Measurements from ENCODE around the gene ATAT1.

Gene ATAT1

GRCh38 chr6:30679765-30680535 is 53.3 kb downstream of the ATAT1 start:
- H3K4me3 ChIP-seq (ENCODE audit: low read length), result no peak overlapping the region
- no peak for DNase-seq (ENCODE audit: low read depth)
- no peak for TF ChIP-seq CTCF (conservative IDR thresholded peaks at IDR 0.05; ENCODE audit: low read depth, low read length)

GRCh38 chr6:30681766-30682142 is 55.1 kb downstream of the ATAT1 start:
- DNase-seq (ENCODE audit: low read depth), result no peak
- no peak for TF ChIP-seq CTCF (conservative IDR thresholded peaks at IDR 0.05; ENCODE audit: low read depth, low read length)
- peak overlapping the region; percentile 51 for H3K4me3 ChIP-seq (ENCODE audit: low read length)

- H3K4me3 ChIP-seq (ENCODE audit: low read length), result peak overlapping the region; percentile 51
- no peak for DNase-seq (ENCODE audit: low read depth)
- TF ChIP-seq CTCF (conservative IDR thresholded peaks at IDR 0.05; ENCODE audit: low read depth, low read length), result no peak
Observed at GRCh38 chr6:30682143-30683117, 55.8 kb downstream of the ATAT1 start.

- H3K4me3 ChIP-seq (ENCODE audit: low read length), result peak overlapping the region; percentile 51
- TF ChIP-seq CTCF (conservative IDR thresholded peaks at IDR 0.05; ENCODE audit: low read depth, low read length), result no peak
- DNase-seq (ENCODE audit: low read depth), result no peak
Observed at GRCh38 chr6:30683183-30683979, 56.7 kb downstream of the ATAT1 start.

GRCh38 chr6:30683980-30684338 is 57.3 kb downstream of the ATAT1 start:
- peak overlapping the region; percentile 51 for H3K4me3 ChIP-seq (ENCODE audit: low read length)
- DNase-seq (ENCODE audit: low read depth), result no peak
- TF ChIP-seq CTCF (conservative IDR thresholded peaks at IDR 0.05; ENCODE audit: low read depth, low read length), result no peak

- no peak for TF ChIP-seq CTCF (conservative IDR thresholded peaks at IDR 0.05; ENCODE audit: low read depth, low read length)
- H3K4me3 ChIP-seq (ENCODE audit: low read length), result peak overlapping the region; percentile 84
- no peak for DNase-seq (ENCODE audit: low read depth)
Observed at GRCh38 chr6:30684386-30685156, 57.9 kb downstream of the ATAT1 start.

Measured in retinal pigment epithelial cell (primary cell).